ENCODE measurements around the gene TRIO.

The TRIO gene

GRCh38 chr5:14505310-14506139 is 362.4 kb downstream of the TRIO start:
- DNase-seq (ENCODE audit: low read depth in 2 of 2): no peak

DNA sequence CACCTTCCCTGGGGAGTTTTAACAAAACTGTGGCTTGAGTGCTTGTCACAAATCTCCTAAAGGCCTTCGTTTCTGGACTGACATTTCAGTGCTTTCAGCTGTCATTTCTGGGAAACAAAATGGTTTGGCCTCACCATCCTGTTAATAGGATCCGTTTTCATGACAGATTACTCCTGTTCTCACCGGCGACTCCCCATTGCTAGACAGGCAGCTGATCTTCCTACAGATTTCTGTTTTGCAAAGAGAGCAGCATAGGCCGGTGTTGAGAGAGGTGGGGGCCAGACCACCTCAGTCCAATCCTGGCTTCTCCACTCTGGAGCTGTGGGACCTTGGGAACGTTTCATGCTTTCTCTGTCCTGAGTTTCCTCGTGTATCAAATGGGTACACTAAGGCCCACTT is 363.0 kb downstream of the TRIO start:
- no peak for DNase-seq (ENCODE audit: low read depth in 2 of 2)

GRCh38 chr5:14506661-14507060 is 363.5 kb downstream of the TRIO start:
- DNase-seq (ENCODE audit: low read depth in 2 of 2): no peak

GRCh38 chr5:14507156-14507941 is 364.2 kb downstream of the TRIO start:
- DNase-seq (ENCODE audit: low read depth in 2 of 2): no peak

- DNase-seq (ENCODE audit: low read depth in 2 of 2): no peak
Measured at GRCh38 chr5:14508046-14508445, 364.9 kb downstream of the TRIO start.

- DNase-seq (ENCODE audit: low read depth in 2 of 2): no peak
Measured at GRCh38 chr5:14509556-14509955, 366.4 kb downstream of the TRIO start.

GRCh38 chr5:14510156-14510734 is 367.1 kb downstream of the TRIO start:
- no peak for DNase-seq (ENCODE audit: low read depth in 2 of 2)

DNA sequence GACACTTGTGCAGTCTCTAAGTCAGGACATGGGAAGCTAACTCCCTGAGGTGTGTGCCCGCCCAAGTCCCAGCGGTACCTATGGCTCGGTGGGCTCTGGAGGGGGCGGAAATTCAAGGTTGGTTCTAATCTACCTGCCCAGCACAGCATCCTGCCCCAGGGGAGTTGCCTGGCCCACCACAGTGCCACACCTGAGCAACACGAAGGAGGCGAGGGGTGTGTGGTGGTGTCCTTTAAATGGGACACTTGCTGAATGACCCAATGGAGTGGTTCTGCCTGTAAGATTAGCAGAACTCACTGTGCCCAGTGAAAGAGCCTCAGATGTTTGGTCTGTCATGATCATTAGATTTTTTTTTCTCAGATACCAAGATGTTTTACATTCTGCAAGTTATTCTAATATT is 367.7 kb downstream of the TRIO start:
- DNase-seq (ENCODE audit: low read depth in 2 of 2): no peak

DNA sequence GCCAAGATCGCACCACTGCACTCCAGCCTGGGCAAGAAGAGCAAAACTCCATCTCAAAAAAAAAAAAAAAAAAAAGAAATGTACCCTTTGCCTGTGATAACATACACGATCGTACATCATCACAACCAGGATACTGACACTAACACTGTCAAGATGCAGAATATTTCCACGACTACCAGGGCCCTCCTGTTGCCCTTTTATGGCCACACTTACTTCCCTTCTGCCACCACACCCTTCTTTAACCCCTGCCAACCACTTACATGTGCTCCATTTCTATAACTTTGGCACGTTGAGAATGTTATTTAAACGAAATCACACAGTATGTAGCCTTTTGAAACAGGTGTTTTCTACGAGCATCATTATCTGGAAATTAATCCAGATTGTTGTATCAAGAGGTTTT is 369.4 kb downstream of the TRIO start:
- DNase-seq (ENCODE audit: low read depth in 2 of 2): no peak

- DNase-seq (ENCODE audit: low read depth in 2 of 2): no peak
Measured at GRCh38 chr5:14513266-14513665, 370.1 kb downstream of the TRIO start.

GRCh38 chr5:14516901-14517300 is 373.8 kb downstream of the TRIO start:
- no peak for DNase-seq (ENCODE audit: low read depth in 2 of 2)

DNA sequence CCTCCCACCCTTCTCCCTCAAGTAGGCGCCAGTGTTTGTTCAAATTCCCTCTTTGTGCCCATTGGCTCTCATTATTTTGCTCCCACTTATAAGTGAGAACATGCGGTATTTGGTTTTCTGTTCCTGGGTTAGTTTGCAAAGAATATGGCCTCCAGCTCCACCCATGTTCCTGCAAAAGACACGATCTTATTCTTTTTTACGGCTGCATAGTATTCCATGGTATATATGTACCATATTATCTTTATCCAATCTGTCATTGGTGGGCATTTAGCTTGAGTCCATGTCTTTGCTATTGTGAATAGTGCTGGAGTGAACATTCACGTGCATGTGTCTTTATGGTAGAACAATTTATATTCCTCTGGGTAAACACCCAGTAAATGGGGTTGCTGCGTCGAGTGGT is 375.5 kb downstream of the TRIO start:
- DNase-seq (ENCODE audit: low read depth in 2 of 2): no peak

DNA sequence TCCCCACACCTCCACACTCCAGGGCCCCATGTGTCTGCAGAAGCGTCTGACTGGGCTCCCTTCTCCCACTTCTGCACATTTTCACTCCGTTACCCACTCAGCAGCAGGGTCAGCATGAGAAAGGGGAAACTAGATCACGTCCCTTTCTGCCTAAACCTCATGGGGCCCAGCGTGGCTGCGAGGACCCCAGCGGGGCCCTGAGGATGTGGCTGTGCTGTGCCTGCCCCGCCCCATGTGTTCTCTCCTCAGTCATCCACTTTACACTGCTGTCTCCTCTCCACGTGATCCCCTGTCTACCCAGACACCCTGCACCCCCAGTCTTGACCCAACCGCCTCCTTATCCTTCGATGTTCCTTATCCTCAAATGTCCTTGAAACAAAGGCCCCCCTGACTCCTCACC is 378.6 kb downstream of the TRIO start:
- no peak for DNase-seq (ENCODE audit: low read depth in 2 of 2)

- no peak for DNase-seq (ENCODE audit: low read depth in 2 of 2)
Measured at GRCh38 chr5:14522721-14523120, 379.6 kb downstream of the TRIO start.

- no peak for DNase-seq (ENCODE audit: low read depth in 2 of 2)
Measured at GRCh38 chr5:14523243-14524034, 380.3 kb downstream of the TRIO start.

DNA sequence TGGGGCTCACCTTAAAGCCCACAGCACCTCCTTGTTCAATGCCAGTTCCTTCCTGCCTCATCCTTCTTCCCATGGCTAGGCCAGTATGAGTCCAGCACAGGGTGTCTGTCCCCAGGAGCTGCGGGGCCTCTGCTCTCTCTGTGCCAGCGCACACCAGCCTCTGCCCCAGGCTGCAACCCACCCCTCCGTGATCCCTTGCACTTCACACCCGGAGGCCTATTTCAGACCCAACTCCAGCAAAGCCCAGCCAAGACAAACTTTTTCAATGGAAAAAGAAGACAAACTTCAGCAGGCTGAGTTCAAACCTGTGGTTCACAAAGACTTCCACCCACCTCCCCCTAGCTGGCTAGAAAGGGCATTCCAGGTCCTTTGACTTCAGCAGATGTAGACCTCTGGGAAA is 382.3 kb downstream of the TRIO start:
- DNase-seq (ENCODE audit: low read depth in 2 of 2): no peak

GRCh38 chr5:14526493-14526892 is 383.4 kb downstream of the TRIO start:
- no peak for DNase-seq (ENCODE audit: low read depth in 2 of 2)

GRCh38 chr5:14528115-14528514 is 385.0 kb downstream of the TRIO start:
- DNase-seq (ENCODE audit: low read depth in 2 of 2): no peak

DNA sequence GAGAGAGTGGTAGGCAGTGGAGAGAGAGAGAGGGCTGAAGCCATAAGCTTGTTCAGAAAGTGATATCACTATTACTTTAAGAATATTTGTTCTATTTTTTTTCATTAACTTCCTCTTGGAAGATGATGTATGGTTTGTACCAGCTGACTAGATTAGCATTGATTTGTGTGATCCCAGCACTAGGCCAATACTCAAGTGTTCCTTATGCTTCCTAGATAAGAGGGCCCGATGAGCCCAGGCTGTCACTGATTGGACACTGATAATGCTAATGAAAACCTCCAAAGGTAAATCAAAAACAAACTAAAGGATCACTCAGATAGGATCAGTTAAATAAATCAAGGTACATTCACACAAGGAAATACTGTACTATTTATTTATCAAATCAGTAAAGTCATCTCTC is 385.8 kb downstream of the TRIO start:
- no peak for DNase-seq (ENCODE audit: low read depth in 2 of 2)

DNA sequence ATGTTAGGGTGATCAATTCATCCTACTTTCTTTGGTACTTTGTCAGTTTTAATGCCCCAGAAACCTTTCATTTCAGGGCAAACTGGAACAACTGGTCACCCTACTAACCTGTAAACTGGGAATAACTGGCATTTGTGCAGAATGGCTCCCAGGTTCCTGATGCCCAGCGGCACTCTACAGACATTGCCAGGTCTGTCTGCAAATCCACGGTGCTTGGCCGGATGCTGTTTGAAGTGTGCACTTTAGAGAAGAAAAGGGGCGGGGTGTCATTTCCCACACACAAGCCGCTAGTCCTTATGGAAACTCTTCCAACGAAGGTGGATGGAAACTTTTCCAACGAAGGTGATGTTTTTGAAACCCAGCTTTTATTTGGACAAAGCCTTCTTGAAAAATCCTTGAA is 388.5 kb downstream of the TRIO start:
- DNase-seq (ENCODE audit: low read depth in 2 of 2): no peak

- DNase-seq (ENCODE audit: low read depth in 2 of 2): no peak
Measured at GRCh38 chr5:14532180-14532579, 389.0 kb downstream of the TRIO start.

GRCh38 chr5:14534773-14535172 is 391.6 kb downstream of the TRIO start:
- DNase-seq (ENCODE audit: low read depth in 2 of 2): no peak
